Measurements from ENCODE around the gene MRPL50.

DNA sequence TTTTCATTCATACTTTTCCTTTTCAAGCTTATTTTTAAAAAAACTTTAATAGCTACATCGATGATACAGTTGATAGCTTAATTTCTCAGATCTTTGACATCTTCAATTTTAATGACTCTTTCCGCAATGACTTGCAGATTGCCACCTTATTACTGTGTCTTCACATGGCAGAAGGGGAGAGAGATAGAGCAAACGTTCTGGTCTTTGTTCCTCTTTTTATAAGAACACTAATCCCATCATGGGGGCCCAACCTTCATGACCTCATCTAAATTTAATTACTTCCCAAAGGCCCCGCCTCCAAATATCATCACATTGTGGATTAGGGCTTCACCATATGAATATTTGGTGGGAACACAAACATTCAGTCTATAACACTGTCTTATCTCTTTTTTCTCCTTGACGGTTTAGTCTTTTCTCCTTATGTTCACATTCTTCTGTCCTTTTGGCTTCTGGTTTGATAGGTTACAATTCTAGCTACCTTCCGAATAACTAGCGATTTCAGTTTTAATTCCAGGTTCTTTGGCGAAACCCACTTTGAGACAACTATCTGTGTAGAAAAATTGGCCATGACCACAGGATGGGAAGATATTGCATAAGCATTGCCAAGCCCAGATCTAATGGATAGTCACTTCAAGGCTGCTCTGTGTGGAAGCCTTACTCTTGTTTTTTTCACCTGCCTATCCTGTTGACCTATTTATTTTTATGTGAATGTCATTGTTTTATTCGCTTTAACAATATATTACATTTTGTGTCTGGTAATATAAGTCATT, 5.3 kb upstream of the MRPL50 start:
- TF ChIP-seq, protein P1, sequence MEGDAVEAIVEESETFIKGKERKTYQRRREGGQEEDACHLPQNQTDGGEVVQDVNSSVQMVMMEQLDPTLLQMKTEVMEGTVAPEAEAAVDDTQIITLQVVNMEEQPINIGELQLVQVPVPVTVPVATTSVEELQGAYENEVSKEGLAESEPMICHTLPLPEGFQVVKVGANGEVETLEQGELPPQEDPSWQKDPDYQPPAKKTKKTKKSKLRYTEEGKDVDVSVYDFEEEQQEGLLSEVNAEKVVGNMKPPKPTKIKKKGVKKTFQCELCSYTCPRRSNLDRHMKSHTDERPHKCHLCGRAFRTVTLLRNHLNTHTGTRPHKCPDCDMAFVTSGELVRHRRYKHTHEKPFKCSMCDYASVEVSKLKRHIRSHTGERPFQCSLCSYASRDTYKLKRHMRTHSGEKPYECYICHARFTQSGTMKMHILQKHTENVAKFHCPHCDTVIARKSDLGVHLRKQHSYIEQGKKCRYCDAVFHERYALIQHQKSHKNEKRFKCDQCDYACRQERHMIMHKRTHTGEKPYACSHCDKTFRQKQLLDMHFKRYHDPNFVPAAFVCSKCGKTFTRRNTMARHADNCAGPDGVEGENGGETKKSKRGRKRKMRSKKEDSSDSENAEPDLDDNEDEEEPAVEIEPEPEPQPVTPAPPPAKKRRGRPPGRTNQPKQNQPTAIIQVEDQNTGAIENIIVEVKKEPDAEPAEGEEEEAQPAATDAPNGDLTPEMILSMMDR (IDR thresholded peaks at IDR 0.05): no peak
- no peak for TF ChIP-seq POLR2A (IDR thresholded peaks at IDR 0.05)

Data from uterus (tissue), 2 donors.